GM18526 (cell line): ENCODE results near the gene WDR20.

Experiments
- POLR2A ChIP-seq: IDR thresholded peaks from 3 replicates; pipeline ENCODE4 v1.6.1; 2011; ENCODE audit not compliant: insufficient read length; ENCODE audit errors: extremely low read depth

WDR20 gene

GRCh38 chr14:102185360-102185759, 45.7 kb downstream of the WDR20 start:
- no peak for TF ChIP-seq POLR2A

GRCh38 chr14:102187044-102187443, 47.3 kb downstream of the WDR20 start:
- TF ChIP-seq POLR2A: no peak

GRCh38 chr14:102187568-102188001, 47.9 kb downstream of the WDR20 start:
- TF ChIP-seq POLR2A: no peak

- TF ChIP-seq POLR2A: no peak
Measured at GRCh38 chr14:102188187-102188586, 48.5 kb downstream of the WDR20 start.

- no peak for TF ChIP-seq POLR2A
Measured at GRCh38 chr14:102189874-102190273, 50.2 kb downstream of the WDR20 start.

GRCh38 chr14:102192840-102193502, 53.3 kb downstream of the WDR20 start:
- TF ChIP-seq POLR2A: no peak

GRCh38 chr14:102194856-102195255, 55.2 kb downstream of the WDR20 start:
- TF ChIP-seq POLR2A: no peak

- no peak for TF ChIP-seq POLR2A
Measured at GRCh38 chr14:102195446-102195845, 55.7 kb downstream of the WDR20 start.

GRCh38 chr14:102196039-102196901, 56.6 kb downstream of the WDR20 start:
- TF ChIP-seq POLR2A: no peak

GRCh38 chr14:102196902-102197230, 57.2 kb downstream of the WDR20 start:
- TF ChIP-seq POLR2A: no peak

- TF ChIP-seq POLR2A: no peak
Measured at GRCh38 chr14:102197317-102197853, 57.7 kb downstream of the WDR20 start.

GRCh38 chr14:102200690-102201352, 61.1 kb downstream of the WDR20 start:
- TF ChIP-seq POLR2A: no peak

GRCh38 chr14:102201353-102201738, 61.6 kb downstream of the WDR20 start:
- TF ChIP-seq POLR2A: no peak

- no peak for TF ChIP-seq POLR2A
Measured at GRCh38 chr14:102201776-102202175, 62.1 kb downstream of the WDR20 start.

GRCh38 chr14:102202944-102203343, 63.2 kb downstream of the WDR20 start:
- TF ChIP-seq POLR2A: no peak

- TF ChIP-seq POLR2A: no peak
Measured at GRCh38 chr14:102203382-102203781, 63.7 kb downstream of the WDR20 start.
